Stomach (tissue), 4 donors: Measurements from ENCODE around the gene YWHAB.

ENCODE experiments used
- CTCF ChIP-seq, 7 experiments: fragments of 450-650 bp in 4 of 7; fragments of 200-600 bp in 3 of 7; sonication (generic) in 3 of 7; IDR thresholded peaks; one replicate each; pipeline ENCODE4 v1.5.1; 2016 to 2019; ENCODE audit warnings: antibody characterized with exemption in 7 of 7, control low read depth in 2 of 7, mild to moderate bottlenecking in 1 of 7
- POLR2AphosphoS5 ChIP-seq, 3 donors: sonication (generic); formaldehyde crosslinking; IDR thresholded peaks; one replicate each; pipeline ENCODE4 v1.6.1; 2016; ENCODE audit warnings: antibody characterized with exemption in 3 of 3

- TF ChIP-seq POLR2AphosphoS5 (IDR thresholded peaks at IDR 0.05) (no peak), CTCF (IDR thresholded peaks at IDR 0.05) (no peak)
Observed at GRCh38 chr20:44916586-44916985, 31.1 kb downstream of the YWHAB start.
